Choroid plexus epithelial cell (primary cell): ENCODE data around the gene CROCC2.

ENCODE experiments used
- DNase-seq: peaks from one replicate; pipeline ENCODE4 v3.0.0-alpha.2; 2010; ENCODE audit warnings: low read depth
- H3K4me3 ChIP-seq: 2 replicates; pipeline ENCODE4 v1.5.1; 2011; ENCODE audit warnings: low read depth, mild to moderate bottlenecking, control low read depth, low read length, moderate library complexity
- CTCF ChIP-seq: conservative IDR thresholded peaks from 2 replicates; pipeline ENCODE4 v1.5.1; 2011; ENCODE audit warnings: low read depth, mild to moderate bottlenecking, control low read depth, inconsistent platforms, low read length, moderate library complexity

The CROCC2 gene

GRCh38 chr2:240961910-240962299 lies 55.8 kb downstream of the CROCC2 start:
- no peak for DNase-seq
- no peak for TF ChIP-seq CTCF
- no peak overlapping the region for H3K4me3 ChIP-seq

DNA sequence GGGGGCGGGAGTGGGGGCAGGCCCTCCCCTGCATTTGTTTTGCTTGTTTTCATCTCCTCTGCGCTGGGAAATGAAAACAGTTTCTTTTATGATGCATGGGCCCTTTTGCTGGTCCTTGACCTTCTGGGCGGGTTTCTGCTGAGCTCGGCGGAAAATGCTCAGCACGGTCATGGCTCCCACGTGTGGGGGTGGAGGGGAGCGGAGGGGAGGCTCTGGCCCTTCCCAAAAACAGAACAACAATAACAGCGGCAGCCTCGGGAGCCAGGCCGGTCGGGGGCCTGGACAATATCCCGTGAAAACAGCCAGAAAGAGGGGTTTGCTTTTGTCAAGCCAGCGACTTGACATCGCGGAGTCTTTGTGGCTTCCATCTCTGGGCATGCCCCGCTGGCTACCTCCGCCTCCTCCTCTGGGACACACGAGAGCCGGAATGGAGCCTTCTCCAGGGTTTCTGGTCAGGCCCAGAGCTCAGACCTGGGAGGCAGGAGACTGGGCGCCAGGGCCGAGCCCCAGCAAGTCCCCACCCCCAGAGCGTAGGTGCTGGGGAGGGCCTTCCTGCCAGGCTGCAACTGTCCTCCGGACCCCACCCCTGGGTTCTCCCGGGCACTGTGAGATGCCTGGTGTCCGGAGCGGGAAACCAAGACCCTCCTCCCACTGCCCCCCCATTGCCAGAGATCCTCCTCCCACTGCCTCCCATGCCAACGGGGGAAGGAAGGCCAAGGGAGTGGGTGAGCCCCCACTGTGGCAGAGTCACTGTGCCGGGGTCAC lies 56.3 kb downstream of the CROCC2 start:
- H3K4me3 ChIP-seq = peak overlapping the region; percentile 1
- TF ChIP-seq CTCF = no peak

DNA sequence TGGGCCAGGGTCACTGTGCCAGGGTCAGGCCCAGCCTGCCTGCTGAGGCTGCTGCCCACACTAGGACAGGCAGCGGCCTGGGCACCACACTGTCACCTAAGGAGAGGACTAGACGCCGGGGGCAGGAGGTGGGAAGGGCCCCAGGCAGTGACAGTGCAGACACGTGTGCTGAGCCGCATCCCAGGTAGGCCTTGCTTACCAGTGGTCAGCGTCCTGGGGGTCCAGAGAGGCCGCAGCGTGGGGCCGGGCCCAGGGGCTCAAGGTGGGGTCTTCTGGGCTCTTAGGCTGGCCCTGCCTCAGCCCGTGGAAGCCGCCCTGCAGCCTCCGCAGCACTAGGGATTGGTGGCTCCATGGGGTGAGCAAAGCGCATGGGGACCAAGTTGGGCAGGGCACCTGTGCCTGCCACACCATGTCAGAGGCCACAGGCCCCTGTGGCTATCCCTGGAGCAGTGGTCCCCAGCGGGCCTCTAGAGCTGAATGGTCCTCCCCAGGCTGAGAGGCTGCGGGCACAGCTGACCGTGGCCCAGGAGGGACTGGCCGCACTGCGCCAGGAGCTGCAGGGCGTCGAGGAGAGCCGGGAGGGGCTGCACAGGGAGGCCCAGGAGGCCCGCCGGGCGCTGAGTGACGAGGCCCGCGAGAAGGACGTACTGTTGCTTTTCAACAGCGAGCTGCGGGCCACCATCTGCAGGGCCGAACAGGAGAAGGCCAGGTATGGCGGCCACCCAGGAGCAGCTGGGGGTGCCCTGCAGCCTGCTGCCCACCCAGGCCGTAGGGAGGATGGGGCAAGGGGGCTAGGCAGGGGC lies 57.1 kb downstream of the CROCC2 start:
- DNase-seq = no peak
- H3K4me3 ChIP-seq = no peak overlapping the region
- no peak for TF ChIP-seq CTCF

More for the DNA sequence above, 56.3 kb downstream of the CROCC2 start:
- peak; percentile 83 for DNase-seq

DNA sequence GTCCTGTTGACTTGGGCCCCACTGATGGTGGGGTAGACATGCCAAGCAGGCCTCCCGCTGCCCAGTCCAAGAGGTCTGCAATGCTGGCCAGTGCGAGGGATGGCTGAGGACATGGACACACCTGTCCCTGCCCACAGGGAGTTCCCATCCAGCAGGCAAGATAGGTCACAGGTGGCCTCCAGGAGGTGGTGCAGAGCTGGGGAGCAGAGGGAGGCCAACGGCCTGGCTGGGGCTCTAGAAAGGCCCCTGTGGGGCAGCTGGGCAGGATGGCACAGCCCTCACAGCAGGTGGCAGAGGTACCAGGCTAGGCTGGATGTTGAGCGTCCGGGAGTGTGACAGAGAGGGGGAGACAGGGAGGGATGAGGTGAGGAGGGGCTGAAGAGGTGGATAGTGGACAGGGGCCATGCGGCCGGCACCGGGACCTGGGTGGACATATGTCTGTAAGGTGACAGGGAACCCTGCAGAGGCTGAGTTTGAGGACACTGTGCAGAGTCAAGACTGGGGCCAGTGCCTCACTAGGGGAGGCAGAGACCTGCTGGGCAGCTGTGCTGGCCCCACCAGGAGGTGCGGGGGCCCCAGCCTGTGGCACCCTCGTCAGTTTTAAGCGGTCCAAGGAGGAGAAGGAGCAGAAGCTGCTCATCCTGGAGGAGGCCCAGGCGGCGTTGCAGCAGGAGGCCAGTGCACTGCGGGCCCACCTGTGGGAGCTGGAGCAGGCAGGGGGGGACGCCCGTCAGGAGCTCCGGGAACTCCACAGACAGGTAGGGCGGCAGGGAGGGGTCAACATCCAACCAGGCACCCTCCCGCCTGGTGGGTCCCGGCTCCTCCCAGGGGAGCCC lies 58.0 kb downstream of the CROCC2 start:
- no peak overlapping the region for H3K4me3 ChIP-seq
- no peak for DNase-seq
- no peak for TF ChIP-seq CTCF

GRCh38 chr2:240964704-240965295 lies 58.7 kb downstream of the CROCC2 start:
- no peak for TF ChIP-seq CTCF
- H3K4me3 ChIP-seq = no peak overlapping the region
- DNase-seq = no peak

GRCh38 chr2:240965296-240965904 lies 59.3 kb downstream of the CROCC2 start:
- H3K4me3 ChIP-seq = no peak overlapping the region
- no peak for DNase-seq

More at GRCh38 chr2:240965296-240965904, 59.3 kb downstream of the CROCC2 start:
- no peak for TF ChIP-seq CTCF
